ENCODE results near the gene ITPK1. TPM values are rescaled to one million over a fixed set of nuclear protein-coding genes. Genes with fewer than 3 reads are reported as not detected.
"Not testable (repeated sequence)": the region's sequence is repeated elsewhere in the genome, so short reads cannot be mapped to it uniquely, and the experiment has no call there.

Gene ITPK1
- total RNA-seq, 1 experiment from 2014 or later, result 27.5 TPM

DNA sequence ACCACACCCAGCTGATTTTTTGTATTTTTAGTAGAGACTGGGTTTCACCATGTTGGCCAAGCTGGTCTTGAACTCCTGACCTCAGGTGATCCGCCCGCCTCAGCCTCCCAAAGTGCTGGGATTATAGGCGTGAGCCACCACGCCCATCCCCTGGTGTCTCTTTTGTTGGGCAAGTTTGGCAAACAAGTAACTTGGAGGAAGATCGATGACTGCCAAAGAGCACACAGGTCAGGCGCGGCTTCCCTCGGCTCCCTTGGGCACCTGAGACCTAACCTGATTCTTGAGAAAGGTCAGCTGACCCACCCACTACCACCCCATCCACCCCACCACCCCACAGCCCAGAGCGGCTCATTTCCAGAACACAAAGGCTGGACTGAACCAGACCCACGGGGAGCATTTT is 9.9 kb downstream of the ITPK1 start:
- not testable (repeated sequence) for DNase-seq (ENCODE audit: low read depth)

DNA sequence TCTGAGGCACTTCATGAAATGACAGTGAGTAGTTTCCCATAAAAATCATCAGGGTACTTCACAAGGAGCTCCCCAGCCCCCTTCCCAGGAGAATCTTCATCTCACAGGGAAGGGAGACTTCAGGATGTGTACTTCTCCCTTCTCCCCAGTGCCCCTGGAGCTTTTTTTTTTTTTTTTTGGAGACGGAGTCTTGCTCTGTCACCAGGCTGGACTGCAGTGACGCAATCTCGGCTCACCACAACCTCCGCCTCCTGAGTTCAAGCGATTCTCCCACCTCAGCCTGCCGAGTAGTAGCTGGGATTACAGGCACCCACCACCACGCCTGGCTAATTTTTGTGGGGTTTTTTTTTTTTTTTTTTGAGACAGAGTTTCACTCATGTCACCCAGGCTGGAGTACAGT is 10.4 kb downstream of the ITPK1 start:
- DNase-seq (ENCODE audit: low read depth), result peak; percentile 54

DNA sequence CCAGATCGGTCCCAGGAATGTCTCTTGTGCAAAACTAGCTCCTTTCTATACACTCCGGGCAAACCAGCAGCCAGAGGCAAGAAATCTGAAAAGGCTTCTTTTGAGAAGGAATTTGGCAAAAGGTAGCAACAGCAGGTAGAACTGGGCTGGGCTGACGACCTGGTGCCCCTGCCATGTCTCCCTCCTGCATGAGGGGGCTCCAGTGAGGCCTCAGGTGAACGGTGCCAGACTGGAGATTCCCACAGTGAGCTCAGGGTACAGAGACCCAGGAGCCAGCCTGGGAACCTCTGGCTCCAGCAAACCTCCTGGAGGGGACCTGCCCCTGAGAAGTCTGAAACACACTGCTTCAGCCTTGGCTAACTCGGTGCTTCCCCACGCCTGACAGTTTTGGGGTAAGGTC is 10.8 kb downstream of the ITPK1 start:
- DNase-seq (ENCODE audit: low read depth), result no peak

DNA sequence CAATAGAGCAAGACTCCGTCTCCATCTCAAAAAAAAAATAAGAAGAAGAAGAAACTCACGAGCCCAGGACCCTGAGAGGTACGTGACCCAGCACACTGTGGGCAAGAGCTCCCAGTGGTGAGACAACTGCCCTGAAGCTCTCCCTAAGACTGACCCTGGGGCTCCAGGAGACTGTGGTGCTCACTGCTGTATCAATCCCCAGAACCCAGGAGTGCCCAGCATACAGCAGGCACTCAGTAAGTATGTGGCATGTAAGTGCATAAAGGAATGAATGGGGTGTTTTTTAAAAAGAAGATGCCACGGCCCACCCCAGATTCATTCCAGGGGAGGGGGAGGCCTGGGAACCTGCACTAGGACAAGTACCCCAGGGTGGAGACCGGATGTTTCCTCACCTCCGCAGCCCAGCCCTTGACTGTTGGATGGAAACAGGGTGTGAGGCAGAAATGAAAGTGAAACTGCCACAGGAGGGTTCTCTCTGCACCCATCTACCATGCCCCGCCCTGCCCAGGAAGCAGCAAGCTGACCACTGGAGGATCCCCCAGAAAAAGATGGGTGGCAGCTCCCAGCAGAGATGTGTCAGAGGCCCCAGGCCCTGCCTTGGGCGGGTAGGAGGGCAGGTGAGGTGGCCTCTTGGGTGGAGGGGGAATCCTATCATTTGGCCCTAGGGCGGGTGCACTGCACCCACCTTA is 12.2 kb downstream of the ITPK1 start:
- DNase-seq (ENCODE audit: low read depth), result no peak

DNA sequence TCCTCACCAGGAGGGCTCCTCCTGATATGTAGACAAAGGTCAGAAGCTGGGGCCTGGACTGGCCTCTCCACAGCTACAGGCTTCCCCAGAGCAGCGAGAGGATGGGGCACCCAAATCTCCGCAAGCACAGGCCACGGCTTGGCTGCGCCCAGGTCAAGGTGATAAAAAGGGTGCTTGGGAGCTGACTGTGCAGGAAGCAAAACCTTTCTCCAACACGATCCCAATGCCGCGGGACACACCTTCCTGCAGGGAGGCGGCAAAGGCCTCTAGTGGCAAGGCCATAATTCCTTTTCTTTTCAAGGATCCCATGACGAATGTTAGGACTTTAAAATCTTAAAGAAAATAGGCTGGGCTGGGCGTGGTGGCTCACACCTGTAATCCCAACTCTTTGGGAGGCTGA is 13.6 kb downstream of the ITPK1 start:
- no peak for DNase-seq (ENCODE audit: low read depth)

DNA sequence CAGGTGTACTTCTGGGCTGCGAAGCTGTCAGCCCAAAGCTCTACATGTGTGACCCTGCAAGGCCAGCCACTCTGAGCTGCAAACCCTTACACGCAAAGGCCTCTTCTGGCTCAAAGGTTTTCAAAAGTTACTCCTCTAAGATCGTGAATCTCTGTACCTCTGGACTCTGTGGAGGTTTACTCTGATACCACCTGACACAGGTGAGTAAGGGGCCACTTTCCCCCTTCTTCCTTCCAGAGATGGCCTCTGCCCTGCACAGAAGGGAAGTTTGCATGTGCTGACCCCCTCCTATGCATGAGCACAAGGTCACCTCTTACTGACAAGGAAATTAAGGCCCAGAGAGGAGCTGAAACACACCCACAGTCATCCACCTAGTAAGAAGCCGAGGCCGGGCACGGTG is 14.5 kb downstream of the ITPK1 start:
- no peak for DNase-seq (ENCODE audit: low read depth)

DNA sequence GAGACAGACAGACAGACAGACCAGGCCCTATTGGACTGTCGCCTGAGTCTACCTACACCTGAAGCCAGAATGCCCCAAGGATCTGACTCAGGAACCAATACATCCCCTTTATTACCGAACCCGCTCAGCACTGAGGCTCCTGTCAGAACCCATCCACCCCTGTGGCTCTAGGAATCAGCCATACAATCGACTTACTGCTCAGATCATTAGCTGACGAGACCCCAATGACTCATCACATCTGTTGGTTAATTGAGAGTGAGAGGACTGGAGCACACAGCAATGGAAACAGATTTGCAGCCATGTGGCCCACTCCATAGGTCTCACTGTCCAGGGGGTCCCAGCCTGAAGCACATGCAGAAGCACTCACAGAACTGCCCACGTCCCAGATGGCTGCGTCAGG is 15.2 kb downstream of the ITPK1 start:
- no peak for DNase-seq (ENCODE audit: low read depth)

DNA sequence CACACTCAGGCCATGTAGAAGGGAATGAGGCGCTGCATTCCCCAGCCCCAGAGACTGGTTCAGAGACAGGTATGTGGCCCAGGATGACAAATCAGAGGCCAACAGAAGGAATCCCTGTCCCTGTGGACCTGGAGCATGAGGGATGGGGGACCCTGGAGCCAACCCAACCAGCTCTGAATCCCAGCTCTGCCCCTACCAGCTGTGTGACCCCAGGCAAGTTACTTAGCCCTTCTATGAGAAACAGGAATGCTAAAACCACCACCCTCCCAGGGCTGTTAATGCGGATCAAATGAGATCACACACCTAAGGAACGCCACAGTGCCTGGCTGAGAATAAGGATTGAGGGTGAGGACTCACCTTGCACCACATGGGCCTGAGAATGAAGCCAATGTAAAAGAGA is 15.6 kb downstream of the ITPK1 start:
- no peak for DNase-seq (ENCODE audit: low read depth)

DNA sequence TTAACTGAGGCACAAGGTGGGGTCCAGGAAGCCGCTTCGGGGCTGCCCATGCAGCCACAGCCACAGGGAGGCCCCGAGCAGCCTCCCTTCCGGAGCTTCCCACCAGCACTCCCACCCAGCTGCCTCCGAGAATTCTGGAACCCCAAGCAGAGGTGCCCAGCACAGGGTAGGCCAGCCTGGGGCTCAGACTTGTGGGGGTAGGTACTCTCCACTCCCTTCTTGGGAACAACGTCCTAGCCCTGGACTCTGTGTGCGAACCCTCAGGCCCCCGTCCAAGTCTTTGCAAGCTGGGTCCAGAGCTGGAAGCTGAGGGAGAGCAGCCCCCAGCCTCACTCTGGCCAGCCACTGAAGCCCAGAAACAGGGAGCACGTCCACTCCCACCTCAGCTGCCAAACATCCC is 16.1 kb downstream of the ITPK1 start:
- no peak for DNase-seq (ENCODE audit: low read depth)

DNA sequence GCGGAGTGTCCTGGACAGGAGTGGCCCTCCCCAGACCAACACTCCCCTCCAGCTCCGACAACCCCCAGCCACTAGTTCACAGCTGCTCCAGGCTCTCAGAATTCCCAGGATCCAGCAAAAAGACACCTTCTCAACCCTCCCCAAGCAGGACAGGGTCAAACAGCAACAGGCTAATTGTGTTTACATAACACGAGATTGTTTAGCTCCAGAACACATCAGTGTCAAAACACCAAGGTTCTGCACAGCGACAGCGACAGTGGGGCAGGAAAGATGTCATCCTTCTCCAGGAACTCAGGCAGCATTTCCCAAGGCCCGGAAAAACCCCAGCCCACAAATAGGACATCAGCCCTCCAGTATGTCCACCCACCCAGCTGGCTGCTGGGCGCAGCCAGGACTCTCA is 16.5 kb downstream of the ITPK1 start:
- no peak for DNase-seq (ENCODE audit: low read depth)

DNA sequence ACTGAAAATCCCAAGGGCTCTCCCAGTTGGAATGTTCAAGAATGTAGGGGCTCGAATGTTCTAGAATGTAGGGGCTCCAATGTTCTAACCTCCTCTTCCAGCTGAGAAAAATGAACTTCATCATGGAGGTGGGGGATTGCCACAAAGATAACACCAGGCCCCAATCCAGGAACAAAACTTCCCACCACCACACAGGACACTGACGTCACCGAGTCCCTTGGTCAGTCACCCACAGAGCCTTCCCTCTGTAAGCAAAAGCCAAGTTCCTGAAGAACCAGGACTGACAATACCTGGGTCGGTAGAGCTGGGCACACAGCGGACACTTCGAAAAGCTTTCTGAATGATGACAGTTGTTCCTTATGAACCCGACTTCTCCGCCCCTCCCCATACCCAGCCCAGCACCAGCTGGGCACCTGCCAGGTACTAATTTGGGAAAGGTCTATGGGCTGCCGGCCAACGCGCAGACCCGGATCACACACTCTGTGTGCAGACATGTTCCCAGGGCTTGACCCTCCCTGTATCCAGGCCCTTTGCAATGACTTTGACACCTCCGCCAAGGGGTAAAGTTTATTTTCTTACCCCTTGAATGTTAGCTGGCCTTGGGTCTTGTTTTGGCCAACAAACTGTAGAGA is 18.9 kb downstream of the ITPK1 start:
- no peak for DNase-seq (ENCODE audit: low read depth)

DNA sequence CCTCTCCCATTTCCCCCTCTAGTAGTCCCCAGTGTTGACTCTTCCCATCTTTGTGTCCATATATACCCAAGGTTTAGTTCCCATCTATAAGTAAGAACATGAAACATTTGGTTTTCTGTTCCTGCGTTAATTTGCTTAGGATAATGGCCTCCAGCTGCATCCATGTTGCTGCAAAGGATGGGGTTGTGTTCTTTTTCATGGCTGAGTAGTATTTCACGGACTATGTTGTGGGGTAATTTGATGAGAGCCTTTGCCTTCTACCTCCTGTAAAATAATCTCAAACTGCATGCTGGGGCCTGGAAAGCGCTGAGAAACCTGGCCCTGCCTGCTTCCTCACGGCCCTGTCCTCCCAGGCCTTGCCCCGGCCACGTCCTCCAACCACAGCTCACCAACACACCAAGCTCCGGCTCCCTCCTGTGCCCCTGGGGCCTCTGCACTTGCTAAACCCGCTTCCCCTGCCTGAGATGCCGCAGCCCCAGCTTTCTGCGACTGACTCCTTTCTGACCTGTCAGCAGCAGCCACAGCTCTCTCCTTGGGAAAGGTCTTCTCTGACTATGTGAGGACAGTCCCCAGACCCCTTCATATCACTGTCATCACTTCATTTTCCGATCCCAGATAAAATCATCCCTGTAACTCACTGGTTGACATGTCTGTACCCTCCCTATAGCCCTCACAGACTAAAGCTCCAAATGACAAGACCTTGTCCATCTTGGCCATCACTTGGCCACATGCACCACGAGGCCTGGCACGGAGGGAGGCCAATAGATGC is 19.8 kb downstream of the ITPK1 start:
- DNase-seq (ENCODE audit: low read depth), result no peak

DNA sequence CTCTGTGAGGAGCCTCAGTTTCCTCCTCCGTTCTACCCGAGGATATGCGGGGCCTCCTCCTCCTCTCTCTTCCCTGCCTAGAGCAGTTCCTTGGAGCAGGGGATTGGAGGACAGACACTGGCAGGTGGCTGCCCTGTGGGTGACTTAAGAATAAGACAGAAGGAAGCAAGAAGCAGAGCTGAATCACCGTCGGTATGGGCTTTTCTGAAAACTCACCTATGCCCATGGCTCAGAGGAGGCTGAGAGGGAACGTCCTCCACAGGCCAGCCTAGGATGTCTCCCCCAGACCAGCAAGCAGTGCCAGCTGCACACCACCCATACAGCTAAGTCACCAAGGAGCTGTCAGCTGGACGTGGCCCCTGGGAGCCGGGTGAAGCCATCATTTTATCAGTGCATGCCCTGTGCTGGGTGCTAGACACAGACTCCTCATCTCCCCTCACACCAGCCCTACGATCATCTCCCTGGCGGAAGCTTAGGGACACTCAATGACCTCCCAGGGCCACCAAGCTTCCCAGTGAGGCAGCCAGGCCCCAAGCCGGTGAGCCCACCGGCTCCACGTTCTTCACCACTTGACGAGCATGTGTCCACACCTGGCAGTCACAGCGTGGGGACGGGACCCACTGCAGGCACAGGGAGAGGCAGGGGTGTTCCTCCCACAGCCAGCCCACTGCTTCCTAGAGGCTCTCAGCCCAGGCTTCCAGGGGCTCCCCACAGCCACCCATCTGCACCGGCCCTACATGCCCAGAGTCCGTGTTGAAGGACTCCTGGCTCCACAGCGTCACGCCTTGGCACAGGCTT is 21.4 kb downstream of the ITPK1 start:
- no peak for DNase-seq (ENCODE audit: low read depth)

DNA sequence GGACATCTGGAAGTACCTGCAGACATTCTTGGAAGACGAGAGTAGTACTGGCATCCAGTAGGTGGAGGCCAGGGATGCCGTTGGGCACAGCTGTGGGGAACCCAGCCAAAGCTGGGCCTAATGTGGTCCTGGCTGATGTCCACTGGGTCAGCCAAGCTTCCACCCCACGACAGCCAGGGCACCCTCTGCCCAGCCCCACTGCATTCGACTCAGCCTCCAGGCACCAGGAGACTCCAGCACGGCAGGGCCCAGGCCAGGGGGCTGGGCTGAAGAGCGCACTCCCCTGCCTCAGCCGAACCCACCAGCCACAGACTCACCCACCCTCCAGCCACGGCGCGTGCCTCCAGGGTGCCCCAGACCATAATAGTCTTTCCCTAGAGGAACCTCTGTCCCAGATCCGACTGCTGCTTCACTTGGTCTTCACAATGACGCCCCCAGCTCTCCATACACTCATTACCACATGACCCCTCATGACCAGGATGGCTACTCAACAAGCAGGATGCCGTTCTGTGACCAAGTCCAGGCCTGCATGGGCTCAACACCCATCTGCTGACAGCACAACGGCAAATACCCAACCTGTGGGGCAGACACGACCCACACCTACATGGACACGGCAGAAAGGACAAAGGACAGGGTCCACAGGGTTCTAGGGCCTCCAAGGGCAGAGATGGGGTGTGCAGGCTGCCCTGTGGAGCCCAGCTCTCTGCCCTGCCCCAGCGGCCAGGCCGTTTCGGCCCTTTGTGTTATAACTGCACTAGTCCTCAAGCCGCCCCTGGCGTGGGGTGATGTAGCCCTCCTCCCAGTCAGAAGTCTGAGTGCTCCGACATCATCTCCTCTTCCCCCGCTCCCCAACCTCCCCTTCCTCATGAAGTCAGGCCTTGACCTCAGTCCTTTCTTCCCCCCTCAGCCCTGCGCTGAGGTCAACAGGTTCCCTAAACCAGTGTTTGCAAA is 22.8 kb downstream of the ITPK1 start:
- no peak for DNase-seq (ENCODE audit: low read depth)

DNA sequence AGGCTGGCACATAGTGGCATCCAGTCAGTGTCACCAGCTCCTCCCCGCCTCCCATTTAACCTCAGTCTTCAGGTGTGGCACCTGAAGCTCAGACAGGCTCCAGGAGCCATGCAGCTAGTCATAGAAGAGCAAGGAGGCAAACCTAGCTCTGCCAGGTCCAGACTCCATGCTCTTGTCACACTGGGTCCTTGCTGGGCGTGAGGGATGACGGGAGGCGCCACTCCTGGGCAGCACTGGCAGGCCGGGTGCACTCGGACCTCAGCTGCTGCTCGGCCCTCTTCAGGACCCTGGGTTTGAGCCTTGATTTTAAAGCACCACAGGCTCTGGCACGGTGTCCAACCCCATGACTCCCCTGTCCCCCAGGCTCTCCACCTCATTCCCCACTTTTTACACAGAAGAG is 24.1 kb downstream of the ITPK1 start:
- no peak for DNase-seq (ENCODE audit: low read depth)

DNA sequence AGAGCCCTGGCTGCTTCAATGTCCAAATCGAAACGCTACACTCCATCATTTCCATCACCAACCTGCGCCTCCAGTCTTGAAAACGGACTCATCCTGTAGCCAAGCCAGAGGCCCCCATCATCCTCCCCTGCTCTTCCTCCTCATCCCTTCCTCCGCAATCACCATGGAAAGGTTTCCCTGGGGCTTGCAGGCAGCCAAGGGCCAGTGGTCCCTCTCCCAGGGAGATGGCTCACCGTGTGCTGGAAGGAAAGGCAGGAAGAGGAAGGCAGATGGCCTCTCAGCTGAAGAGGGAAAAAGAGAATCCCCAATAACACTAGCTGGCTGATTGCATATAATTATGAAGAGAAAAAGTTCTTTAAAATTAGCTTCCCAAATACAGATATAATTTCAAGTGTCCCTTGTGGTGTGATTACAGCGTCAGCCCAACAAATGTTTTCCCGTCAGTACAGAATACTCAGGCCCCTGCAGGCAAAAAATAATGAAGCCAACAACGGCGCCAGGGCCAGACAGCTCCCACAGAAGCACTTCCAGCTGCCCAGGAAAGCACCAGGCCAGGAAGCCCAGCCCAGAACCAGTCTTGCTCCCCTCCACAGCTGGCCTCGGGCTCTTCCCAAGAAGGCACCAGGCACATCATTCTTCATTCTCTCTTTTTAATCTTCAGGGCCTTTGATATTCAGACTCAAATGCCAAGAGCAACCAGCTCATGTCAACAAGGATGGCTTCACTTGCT is 24.7 kb downstream of the ITPK1 start:
- DNase-seq (ENCODE audit: low read depth), result no peak

DNA sequence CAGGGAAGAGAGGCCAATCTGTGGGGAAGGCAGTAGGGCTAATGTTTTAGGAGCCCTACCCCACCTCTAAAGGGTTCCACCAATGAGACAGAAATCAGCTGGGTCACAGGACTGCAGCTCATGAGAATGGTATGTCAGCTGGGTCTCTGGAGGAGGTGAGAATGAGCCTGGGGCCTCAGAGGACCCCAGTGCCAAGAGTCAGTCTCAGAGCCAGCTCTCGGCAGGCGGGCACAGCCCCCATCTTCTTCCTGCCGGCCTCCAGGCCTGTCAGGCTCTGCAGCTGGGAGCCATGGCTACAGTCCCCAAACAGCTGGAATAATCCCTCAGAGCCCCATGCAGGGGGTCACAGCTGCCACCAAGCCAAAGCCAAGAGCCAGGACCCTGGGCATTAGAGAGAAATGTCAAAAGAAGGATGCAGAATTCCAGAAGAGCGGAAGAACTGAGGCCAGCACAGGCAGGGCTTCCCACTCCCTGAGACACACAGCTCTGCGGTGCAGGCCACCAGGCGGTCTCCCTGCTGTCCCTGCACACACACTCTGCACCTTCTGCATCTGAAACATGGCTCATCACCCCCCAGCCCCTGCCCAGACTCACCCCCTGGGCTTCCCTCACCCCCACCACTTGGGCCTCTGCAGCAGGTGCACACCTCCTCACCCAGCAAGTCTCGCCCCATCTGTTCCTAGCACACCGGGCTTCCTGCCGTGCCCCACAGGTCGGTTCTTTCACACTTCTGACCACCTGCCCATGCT is 26.0 kb downstream of the ITPK1 start:
- DNase-seq (ENCODE audit: low read depth), result no peak

DNA sequence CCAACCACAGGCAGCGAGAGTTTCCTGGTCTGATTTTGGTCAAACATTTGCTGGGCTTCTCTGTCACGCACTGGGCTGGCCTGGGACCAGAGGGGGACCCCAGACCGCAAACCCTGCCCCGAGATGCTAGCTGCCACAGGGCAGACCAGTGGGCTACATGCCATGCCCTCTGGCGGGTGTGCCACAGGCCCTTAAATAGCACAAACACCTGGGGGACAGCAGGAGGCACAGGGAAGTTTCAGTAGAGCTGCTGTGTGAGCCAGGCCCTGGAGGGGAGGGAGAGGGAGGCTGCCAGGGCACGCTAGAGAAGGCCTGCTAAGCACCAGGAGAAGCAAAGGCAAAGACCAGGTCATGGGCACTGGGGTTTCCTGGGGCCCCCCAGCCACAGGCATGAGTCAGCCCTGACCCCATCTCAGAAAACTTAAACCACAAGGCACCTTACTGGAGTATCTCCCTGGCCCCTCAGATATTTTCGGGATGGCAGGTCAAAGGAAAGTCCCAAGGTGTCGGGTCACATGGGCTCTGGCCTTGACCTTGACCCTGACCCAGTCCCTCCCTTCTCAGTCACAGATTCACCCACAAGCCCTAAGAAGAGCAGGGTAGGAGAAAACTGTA is 29.2 kb downstream of the ITPK1 start:
- no peak for DNase-seq (ENCODE audit: low read depth)

DNA sequence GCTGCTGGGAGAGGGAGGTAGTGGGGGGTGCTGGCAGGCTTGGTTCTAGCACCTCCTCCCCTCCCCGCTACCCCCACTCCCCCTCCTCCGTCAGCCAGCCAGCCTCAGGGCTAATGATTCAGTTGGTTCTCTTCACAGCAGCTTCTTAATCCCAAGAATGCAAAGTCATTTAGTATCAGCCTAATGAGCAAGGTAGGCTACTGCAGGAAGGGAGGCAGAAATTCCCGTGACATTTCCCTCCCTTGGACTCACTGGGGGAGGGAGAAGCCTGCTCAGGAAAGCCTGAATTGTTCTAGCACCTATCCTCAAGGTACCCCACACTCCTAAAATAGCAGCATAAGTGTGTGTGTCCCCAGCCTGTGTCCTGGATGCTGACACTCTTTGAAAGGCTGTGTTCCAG is 29.8 kb downstream of the ITPK1 start:
- no peak for DNase-seq (ENCODE audit: low read depth)

Data from LHCN-M2 (cell line).